Keratinocyte (primary cell): ENCODE data around the gene MTOR. TPM values are rescaled to one million over a fixed set of nuclear protein-coding genes. Genes with fewer than 3 reads are reported as not detected.

Experiments used
- DNase-seq: peaks from one replicate; pipeline ENCODE4 v3.0.0-alpha.2; 2011; ENCODE audit warnings: low read depth, missing footprints, low spot score
- FAIRE-seq: peaks from 2 replicates; lab custom pipeline; 2011; peaks lifted over from hg19 to GRCh38; lab: Jason Lieb, UNC
- H2AFZ ChIP-seq: 2 replicates; pipeline ENCODE4 v1.6.0; 2012; ENCODE audit warnings: low read length, control low read depth, inconsistent platforms; ENCODE audit not compliant: control insufficient read depth
- H3K27ac ChIP-seq: 2 replicates; pipeline ENCODE4 v1.5.1; 2011; ENCODE audit warnings: low read length; ENCODE audit not compliant: control insufficient read depth, insufficient read depth
- H3K27me3 ChIP-seq: 3 replicates; pipeline ENCODE4 v1.6.0; 2011; ENCODE audit warnings: low read length; ENCODE audit not compliant: control insufficient read depth, insufficient read depth; ENCODE audit errors: extremely low read depth
- H3K36me3 ChIP-seq, 2 experiments: 2 replicates in 1 of 2; 3 replicates in 1 of 2; pipeline ENCODE4 v1.5.1; 2011; ENCODE audit warnings: low read length in 2 of 2, mild to moderate bottlenecking in 1 of 2; ENCODE audit not compliant: control insufficient read depth in 2 of 2, insufficient read depth in 2 of 2; ENCODE audit errors: extremely low read depth in 1 of 2
- H3K4me1 ChIP-seq: 3 replicates; pipeline ENCODE4 v1.5.1; 2011; ENCODE audit warnings: low read length; ENCODE audit not compliant: control insufficient read depth, insufficient read depth; ENCODE audit errors: extremely low read depth
- H3K4me2 ChIP-seq: 3 replicates; pipeline ENCODE4 v1.6.0; 2011; ENCODE audit warnings: low read depth, low read length; ENCODE audit not compliant: control insufficient read depth, insufficient read depth; ENCODE audit errors: extremely low read depth
- H3K4me3 ChIP-seq, 3 experiments: fragments of 200-600 bp in 1 of 3; sonication (generic) in 1 of 3; 2 replicates in 2 of 3; 3 replicates in 1 of 3; pipeline ENCODE4 v1.5.1; 2011 to 2016; ENCODE audit warnings: low read length in 3 of 3, mild to moderate bottlenecking in 3 of 3, control low read depth in 2 of 3, inconsistent platforms in 1 of 3, low read depth in 1 of 3, mixed read lengths in 1 of 3, mixed run types in 1 of 3, moderate library complexity in 1 of 3; ENCODE audit not compliant: control insufficient read depth in 2 of 3, insufficient read depth in 2 of 3; ENCODE audit errors: extremely low read depth in 1 of 3
- H3K79me2 ChIP-seq: 2 replicates; pipeline ENCODE4 v1.6.0; 2012; ENCODE audit warnings: low read length; ENCODE audit not compliant: control insufficient read depth, insufficient read depth
- H3K9ac ChIP-seq: 3 replicates; pipeline ENCODE4 v1.6.0; 2011; ENCODE audit warnings: low read length; ENCODE audit not compliant: control insufficient read depth, insufficient read depth; ENCODE audit errors: extremely low read depth
- H3K9me1 ChIP-seq: 3 replicates; pipeline ENCODE4 v1.6.0; 2011; ENCODE audit warnings: low read length; ENCODE audit not compliant: control insufficient read depth, insufficient read depth; ENCODE audit errors: extremely low read depth
- H3K9me3 ChIP-seq: 2 replicates; pipeline ENCODE4 v1.5.1; 2012; ENCODE audit warnings: low read depth, low read length; ENCODE audit not compliant: control insufficient read depth
- H4K20me1 ChIP-seq: 3 replicates; pipeline ENCODE4 v1.6.0; 2011; ENCODE audit warnings: low read length; ENCODE audit not compliant: control insufficient read depth, insufficient read depth; ENCODE audit errors: extremely low read depth
- CTCF ChIP-seq, 3 experiments: IDR thresholded peaks in 1 of 3; conservative IDR thresholded peaks in 1 of 3; optimal IDR thresholded peaks in 1 of 3; 2 replicates in 2 of 3; 3 replicates in 1 of 3; pipeline versions ENCODE3 to v1.5.1; 2011; ENCODE audit warnings: low read length in 3 of 3, mild to moderate bottlenecking in 3 of 3, moderate library complexity in 2 of 3, control low read depth in 1 of 3, inconsistent platforms in 1 of 3; ENCODE audit not compliant: insufficient read depth in 2 of 3; ENCODE audit errors: extremely low read depth in 1 of 3
- EZH2 ChIP-seq: IDR thresholded peaks from one replicate; pipeline ENCODE4 v1.6.1; 2012; ENCODE audit warnings: inconsistent platforms, mild to moderate bottlenecking, low read length, moderate library complexity
- dilution Hi-C: fragments of 300-500 bp; cut with MboI; formaldehyde crosslinking; loops from one replicate; pipeline ENCODE4 v1.7.0; 2020; ENCODE audit warnings: low sequenced_read_pairs; ENCODE audit not compliant: extremely low pct_ligation_motif_present
- polyA plus RNA-seq, 5 experiments: library from polyadenylated mRNA; depleted of rRNA in 3 of 5; stranded (reverse) in 3 of 5; stranded (forward) in 1 of 5; unstranded in 1 of 5; fragments of >200 nt; gene quantifications; 1 replicate in 1 of 5; 2 replicates in 3 of 5; 3 replicates in 1 of 5; pipeline versions ENCODE4 v1.2.1 to v1.2.3, GENCODE V29; 2011 to 2012; ENCODE audit warnings: missing spikeins in 2 of 5, low read depth in 1 of 5, low replicate concordance in 1 of 5

Gene MTOR
- polyA plus RNA-seq, 1 donor (not counting 4 experiments of a cell fraction or from before 2014, with no cell fraction given) = 31.5 TPM

GRCh38 chr1:11143907-11144306 is 118.4 kb downstream of the MTOR start:
- FAIRE-seq = no peak
- H3K4me1 ChIP-seq = peaks cover 45% of the 10 kb centered on the region
- H3K4me3 ChIP-seq = no peak overlapping the region
- H3K27me3 ChIP-seq = no peaks in the 10 kb centered on the region
- TF ChIP-seq EZH2 (no peak), CTCF (optimal IDR thresholded peaks at IDR 0.05 in 1 of 3, IDR thresholded peaks at IDR 0.05 in 1 of 3, conservative IDR thresholded peaks at IDR 0.05 in 1 of 3; ENCODE audit: extremely low read depth in 1 of 3, insufficient read depth in 2 of 3, low read length in 3 of 3) (no peak)
- H4K20me1 ChIP-seq = no peaks in the 10 kb centered on the region
- H3K9me3 ChIP-seq = no peaks in the 10 kb centered on the region
- H3K79me2 ChIP-seq = no peaks in the 10 kb centered on the region
- dilution Hi-C loops = no loop called here
- H3K36me3 ChIP-seq = peaks cover 6 to 23% of the 10 kb centered on the region in 2 experiments
- DNase-seq = no peak
- H3K9ac ChIP-seq = no peak overlapping the region
- H3K27ac ChIP-seq = no peak overlapping the region
- peak overlapping the region; percentile 66 for H3K4me2 ChIP-seq
- no peak overlapping the region for H2AFZ ChIP-seq
- peaks cover 2% of the 10 kb centered on the region for H3K9me1 ChIP-seq

- dilution Hi-C loops = no loop called here
- no peak overlapping the region for H2AFZ ChIP-seq
- DNase-seq (no peak), FAIRE-seq (no peak)
- H3K4me2 ChIP-seq = no peak overlapping the region
- TF ChIP-seq EZH2 (no peak), CTCF (optimal IDR thresholded peaks at IDR 0.05 in 1 of 3, IDR thresholded peaks at IDR 0.05 in 1 of 3, conservative IDR thresholded peaks at IDR 0.05 in 1 of 3; ENCODE audit: extremely low read depth in 1 of 3, insufficient read depth in 2 of 3, low read length in 3 of 3) (no peak)
- peaks cover 8 to 27% of the 10 kb centered on the region in 2 experiments for H3K36me3 ChIP-seq
- no peak overlapping the region for H3K9ac ChIP-seq
- no peaks in the 10 kb centered on the region for H3K79me2 ChIP-seq
- H3K4me1 ChIP-seq = peaks cover 48% of the 10 kb centered on the region
- H3K27ac ChIP-seq = no peak overlapping the region
- H4K20me1 ChIP-seq = no peaks in the 10 kb centered on the region
- H3K27me3 ChIP-seq = no peaks in the 10 kb centered on the region
- H3K9me3 ChIP-seq = no peaks in the 10 kb centered on the region
- H3K4me3 ChIP-seq = no peak overlapping the region
- H3K9me1 ChIP-seq = peaks cover 2% of the 10 kb centered on the region
Observed at GRCh38 chr1:11143401-11143800, 119.0 kb downstream of the MTOR start.
